DOHH2 (cell line): ENCODE measurements around the gene CPT2.

Source experiments
- H3F3A ChIP-seq: fragments of 200-600 bp; sonication (generic), shearing (Covaris generic); 2 replicates; pipeline ENCODE4 v1.6.0; 2016; ENCODE audit warnings: antibody characterized with exemption, mild to moderate bottlenecking; ENCODE audit not compliant: control insufficient read depth, insufficient read depth
- H3K27ac ChIP-seq: fragments of 200-600 bp; sonication (generic); 2 replicates; pipeline ENCODE4 v1.5.1; 2014; ENCODE audit warnings: low read depth, mild to moderate bottlenecking, low read length, moderate library complexity
- H3K27me3 ChIP-seq: fragments of 200-600 bp; sonication (generic); 2 replicates; pipeline ENCODE4 v1.6.1; 2014; ENCODE audit warnings: mild to moderate bottlenecking, low read length, mixed read lengths; ENCODE audit not compliant: control insufficient read depth
- H3K36me3 ChIP-seq: fragments of 200-600 bp; sonication (generic); 2 replicates; pipeline ENCODE4 v1.6.1; 2014; ENCODE audit warnings: mild to moderate bottlenecking, low read length, moderate library complexity, mixed read lengths; ENCODE audit not compliant: control insufficient read depth
- H3K4me1 ChIP-seq: fragments of 200-600 bp; sonication (generic); 2 replicates; pipeline ENCODE4 v1.6.1; 2014; ENCODE audit warnings: mild to moderate bottlenecking, low read length, mixed read lengths; ENCODE audit not compliant: control insufficient read depth
- H3K4me2 ChIP-seq: fragments of 200-600 bp; sonication (generic); 2 replicates; pipeline ENCODE4 v1.6.0; 2014; ENCODE audit warnings: mild to moderate bottlenecking, low read length, moderate library complexity
- H3K4me3 ChIP-seq: fragments of 200-600 bp; sonication (generic); 2 replicates; pipeline ENCODE4 v1.5.1; 2014; ENCODE audit warnings: mild to moderate bottlenecking, low read length, mixed read lengths
- H3K79me2 ChIP-seq: fragments of 200-600 bp; sonication (generic); 2 replicates; pipeline ENCODE4 v1.6.1; 2014; ENCODE audit warnings: mild to moderate bottlenecking, low read length, mixed read lengths; ENCODE audit not compliant: control insufficient read depth
- H3K9me2 ChIP-seq: fragments of 200-600 bp; sonication (generic); replicated peaks from 2 replicates; pipeline ENCODE4 v1.6.1; 2014; ENCODE audit warnings: mild to moderate bottlenecking, low read length, mixed read lengths; ENCODE audit not compliant: control insufficient read depth
- H3K9me3 ChIP-seq: fragments of 200-600 bp; sonication (generic); 2 replicates; pipeline ENCODE4 v1.6.1; 2014; ENCODE audit warnings: antibody characterized with exemption, low read length, mixed read lengths; ENCODE audit not compliant: control insufficient read depth, insufficient read depth
- H4K20me1 ChIP-seq: fragments of 200-600 bp; sonication (generic); 2 replicates; pipeline ENCODE4 v1.6.0; 2014; ENCODE audit warnings: low read depth, mild to moderate bottlenecking, antibody characterized with exemption, low read length, moderate library complexity; ENCODE audit not compliant: control insufficient read depth, insufficient read depth
- CTCF ChIP-seq: fragments of 200-600 bp; sonication (generic); IDR thresholded peaks from one replicate; pipeline ENCODE4 v1.5.1; 2014; ENCODE audit warnings: antibody characterized with exemption, mild to moderate bottlenecking, low read depth, low read length; ENCODE audit not compliant: poor library complexity, severe bottlenecking
- EZH2phosphoT487 ChIP-seq: fragments of 200-600 bp; sonication (generic); IDR thresholded peaks from 2 replicates; pipeline ENCODE4 v1.6.1; 2017; ENCODE audit warnings: borderline replicate concordance, mild to moderate bottlenecking, antibody characterized with exemption, low read length, moderate library complexity, mixed read lengths

The CPT2 gene

DNA sequence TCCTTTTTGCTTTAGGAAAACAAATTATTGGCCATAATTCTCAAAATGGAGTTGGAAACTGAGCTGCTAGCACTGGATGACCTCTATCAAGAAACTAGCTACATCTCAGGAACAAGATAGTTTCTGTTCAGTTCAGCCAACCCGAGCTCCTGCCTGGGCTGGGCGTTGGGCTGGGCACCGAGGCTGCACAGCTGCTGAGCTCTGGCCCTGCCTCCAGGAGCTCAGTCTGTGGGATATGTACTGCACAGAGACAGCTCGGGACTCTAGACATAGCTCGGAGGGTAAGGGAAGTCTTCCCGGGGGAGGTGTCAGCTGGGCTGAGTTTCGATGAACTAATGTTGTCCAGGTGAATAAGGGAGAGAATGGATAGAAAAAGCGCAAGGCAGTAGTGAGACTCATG lies 29.7 kb upstream of the CPT2 start:
- Histone ChIP-seq H3K4me2 (no peak overlapping the region), H3K27ac (no peak overlapping the region), H3K4me3 (no peak overlapping the region), H3K36me3 (no peaks in the 10 kb centered on the region), H3K9me3 (no peaks in the 10 kb centered on the region), H3F3A (no peaks in the 10 kb centered on the region), H4K20me1 (no peaks in the 10 kb centered on the region), H3K9me2 (no peaks in the 10 kb centered on the region), H3K27me3 (peaks cover 17% of the 10 kb centered on the region), H3K4me1 (no peaks in the 10 kb centered on the region), H3K79me2 (no peaks in the 10 kb centered on the region)
- TF ChIP-seq CTCF (no peak), EZH2phosphoT487 (no peak)

GRCh38 chr1:53172426-53173128 lies 24.0 kb upstream of the CPT2 start:
- Histone ChIP-seq H3K36me3 (no peaks in the 10 kb centered on the region), H4K20me1 (no peaks in the 10 kb centered on the region), H3K4me1 (peaks cover 13% of the 10 kb centered on the region), H3K4me3 (no peak overlapping the region), H3K27ac (no peak overlapping the region), H3K4me2 (peak overlapping the region; percentile 39), H3K27me3 (peaks cover 17% of the 10 kb centered on the region), H3K79me2 (no peaks in the 10 kb centered on the region), H3F3A (no peaks in the 10 kb centered on the region), H3K9me2 (no peaks in the 10 kb centered on the region), H3K9me3 (no peaks in the 10 kb centered on the region)
- TF ChIP-seq EZH2phosphoT487 (no peak), CTCF (no peak)

DNA sequence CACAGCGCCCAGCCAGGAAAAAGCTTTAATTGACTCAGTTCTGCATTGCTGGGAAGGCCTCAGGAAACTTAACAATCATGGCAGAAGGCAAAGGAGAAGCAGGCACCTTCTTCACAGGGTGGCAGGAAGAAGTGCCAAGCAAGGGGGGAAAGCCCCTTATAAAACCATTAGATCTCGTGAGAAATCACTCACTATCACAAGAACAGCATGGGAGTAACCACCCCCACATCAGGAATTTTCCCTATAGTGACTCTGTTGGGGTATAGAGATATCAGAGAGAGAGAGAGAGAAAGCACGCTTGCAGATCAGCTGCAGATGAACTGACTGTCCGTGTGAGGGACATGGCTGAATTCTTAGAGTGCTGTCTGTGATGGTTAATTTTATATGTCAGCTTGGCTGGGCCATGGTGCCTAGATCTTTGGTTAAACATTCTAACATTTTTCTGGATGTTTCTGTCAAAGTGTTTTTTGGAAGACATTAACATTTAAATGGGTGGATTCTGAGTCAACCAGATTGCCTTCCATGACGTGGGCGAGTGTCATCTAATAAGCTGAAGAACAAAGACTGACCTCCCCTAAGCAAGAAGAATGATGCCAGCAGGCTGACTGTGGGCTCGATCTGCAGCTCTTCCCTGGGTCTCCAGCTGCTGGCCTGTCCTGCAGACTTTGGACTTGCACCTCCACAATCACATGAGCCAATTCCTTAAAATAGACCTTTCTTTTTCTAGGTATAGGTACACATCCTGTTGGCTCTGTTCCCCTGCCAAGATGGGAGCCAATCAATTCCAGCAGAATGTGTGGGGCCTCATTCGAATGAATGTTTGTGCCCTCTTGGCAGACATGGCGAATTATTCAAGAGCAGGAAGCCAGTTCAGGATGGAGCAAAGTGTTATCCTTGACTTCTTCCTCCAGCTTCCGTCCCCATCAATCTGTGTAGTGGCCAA lies 21.4 kb upstream of the CPT2 start:
- peaks cover 13% of the 10 kb centered on the region for H3K4me1 ChIP-seq
- no peaks in the 10 kb centered on the region for H3K79me2 ChIP-seq
- H3K4me3 ChIP-seq: no peak overlapping the region
- H3K36me3 ChIP-seq: no peaks in the 10 kb centered on the region
- no peak overlapping the region for H3K27ac ChIP-seq
- H3F3A ChIP-seq: no peaks in the 10 kb centered on the region
- H3K27me3 ChIP-seq: peaks cover 34% of the 10 kb centered on the region
- TF ChIP-seq CTCF (no peak), EZH2phosphoT487 (no peak)
- H3K9me2 ChIP-seq: no peaks in the 10 kb centered on the region
- H4K20me1 ChIP-seq: no peaks in the 10 kb centered on the region
- no peaks in the 10 kb centered on the region for H3K9me3 ChIP-seq
- no peak overlapping the region for H3K4me2 ChIP-seq
